HepG2 (cell line): ENCODE data around the gene TNFRSF21. TPM values are rescaled to one million over a fixed set of nuclear protein-coding genes. Genes with fewer than 3 reads are reported as not detected.

Source experiments
- ATAC-seq: fragments of 200-7000 bp; cut with Tn5 transposase; 3 replicates; pipeline ENCODE4 v1.9.1; 2020; ENCODE audit warnings: mild to moderate bottlenecking, moderate library complexity
- BruUV-seq: library from RNA; stranded (reverse); fragments of 400-500 nt; replicated peaks from 2 replicates; lab custom pipeline; 2021; lab: Mats Ljungman, UMichigan
- CTCF ChIA-PET: fragments of 300-600 bp; formaldehyde crosslinking; extraction: SDS; loops from one replicate; lab custom pipeline; 2021; ENCODE audit warnings: low total read pairs, inconsistent platforms, low intra/inter-chr PET ratio; lab: Yijun Ruan, JAX
- POLR2A ChIA-PET: fragments of 350-600 bp; sonication (Branson Sonifier 250); formaldehyde crosslinking; loops from one replicate; lab custom pipeline; 2020; ENCODE audit warnings: antibody characterized with exemption, inconsistent platforms; lab: Yijun Ruan, JAX
- DNase-seq: peaks from one replicate; pipeline ENCODE4 v3.0.0-alpha.2; 2015; ENCODE audit warnings: low spot score
- FAIRE-seq: peaks from 3 replicates; lab custom pipeline; 2011; peaks lifted over from hg19 to GRCh38; lab: Jason Lieb, UNC
- H2AFZ ChIP-seq: one replicate; pipeline ENCODE4 v1.6.1; 2011; ENCODE audit warnings: low read length, inconsistent platforms
- H3K27ac ChIP-seq: fragments of 300-600 bp; 3 replicates; pipeline ENCODE4 v1.8.0; 2011; ENCODE audit warnings: mixed run types, mild to moderate bottlenecking, mixed read lengths, low read length, inconsistent platforms; ENCODE audit not compliant: insufficient read depth; ENCODE audit errors: extremely low read length
- H3K27me3 ChIP-seq, 2 experiments: fragments of 200-600 bp in 1 of 2; 2 replicates in 1 of 2; 3 replicates in 1 of 2; pipeline versions ENCODE4 v1.6.0 to v1.8.0; 2011; ENCODE audit warnings: low read length in 2 of 2, mild to moderate bottlenecking in 2 of 2, moderate library complexity in 2 of 2, inconsistent platforms in 1 of 2; ENCODE audit not compliant: insufficient read depth in 2 of 2, control insufficient read depth in 1 of 2
- H3K36me3 ChIP-seq, 2 experiments: fragments of 200-600 bp in 1 of 2; replicated peaks in 1 of 2; 2 replicates in 1 of 2; 3 replicates in 1 of 2; pipeline versions ENCODE4 v1.5.1 to v1.8.0; 2011; ENCODE audit warnings: low read length in 2 of 2, inconsistent platforms in 1 of 2; ENCODE audit not compliant: insufficient read depth in 2 of 2, control insufficient read depth in 1 of 2
- H3K4me1 ChIP-seq: 2 replicates; pipeline ENCODE4 v1.5.1; 2012; ENCODE audit warnings: low read length, inconsistent platforms; ENCODE audit not compliant: insufficient read depth
- H3K4me2 ChIP-seq: 2 replicates; pipeline ENCODE4 v1.6.0; 2011; ENCODE audit warnings: low read depth, low read length, inconsistent platforms
- H3K4me3 ChIP-seq, 3 experiments: fragments of 200-600 bp in 1 of 3; sonication (generic), shearing (Covaris generic) in 1 of 3; replicated peaks in 1 of 3; 2 replicates each; pipeline ENCODE4 v1.5.1; 2011 to 2016; ENCODE audit warnings: low read length in 3 of 3, inconsistent platforms in 2 of 3, low read depth in 2 of 3, mild to moderate bottlenecking in 2 of 3, control low read depth in 1 of 3, mixed read lengths in 1 of 3; ENCODE audit not compliant: insufficient read depth in 1 of 3
- H3K79me2 ChIP-seq: one replicate; pipeline ENCODE4 v1.6.1; 2011; ENCODE audit warnings: low read length, inconsistent platforms; ENCODE audit not compliant: insufficient read depth
- H3K9ac ChIP-seq: 2 replicates; pipeline ENCODE4 v1.6.0; 2011; ENCODE audit warnings: mild to moderate bottlenecking, low read depth, low read length, inconsistent platforms; ENCODE audit not compliant: insufficient read depth
- H3K9me3 ChIP-seq: 2 replicates; pipeline ENCODE4 v1.5.1; 2012; ENCODE audit warnings: mild to moderate bottlenecking, low read length
- H4K20me1 ChIP-seq: 2 replicates; pipeline ENCODE4 v1.6.0; 2011; ENCODE audit warnings: inconsistent platforms, mild to moderate bottlenecking, low read length, moderate library complexity; ENCODE audit not compliant: insufficient read depth
- HHEX ChIP-seq: IDR thresholded peaks from 2 replicates; pipeline ENCODE4 v1.6.1; 2016; ENCODE audit warnings: control low read depth
- TFAP4 ChIP-seq: sonication (generic); IDR thresholded peaks from 2 replicates; pipeline ENCODE4 v1.6.1; 2016; ENCODE audit warnings: low read depth, borderline replicate concordance
- ZNF562 ChIP-seq: sonication (generic); formaldehyde crosslinking; IDR thresholded peaks from 2 replicates; pipeline ENCODE4 v1.8.0; 2022; ENCODE audit warnings: missing genetic modification reagents, borderline replicate concordance
- ZNF800 ChIP-seq: sonication (generic); formaldehyde crosslinking; IDR thresholded peaks from 2 replicates; pipeline ENCODE4 v1.4.0; 2020; ENCODE audit warnings: missing genetic modification reagents
- ZSCAN5A ChIP-seq: sonication (generic); formaldehyde crosslinking; IDR thresholded peaks from 2 replicates; pipeline ENCODE4 v1.8.0; 2022; ENCODE audit warnings: mild to moderate bottlenecking, missing genetic modification reagents, borderline replicate concordance
- WGBS: methylation state at CpG from one replicate; pipeline ENCODE4 v1.1.6; 2017; ENCODE audit warnings: low lambda C conversion rate; 5-methylcytosine and 5-hydroxymethylcytosine counted together
- in situ Hi-C: cut with HindIII; loops from 2 replicates; pipeline ENCODE4 v1.10.0; 2017; ENCODE audit warnings: low pct_unique_long_range_greater_than_20kb; ENCODE audit not compliant: extremely low pct_ligation_motif_present
- intact Hi-C: fragments of 100-400 bp; cut with micrococcal nuclease; formaldehyde crosslinking; loops from one replicate; pipeline ENCODE4 v1.10.0; 2022; ENCODE audit not compliant: unreplicated experiment
- polyA plus RNA-seq, 8 experiments: library from polyadenylated mRNA; depleted of rRNA in 3 of 8; stranded (reverse) in 7 of 8; unstranded in 1 of 8; fragments of >200 nt; fragmentation: Illumina TruSeq in 4 of 8; extraction: Trizol in 4 of 8; gene quantifications; 2 replicates each; pipeline versions ENCODE4 v1.2.1 to v1.2.3, GENCODE V29; 2011 to 2016; ENCODE audit warnings: low read depth in 4 of 8, missing spikeins in 1 of 8, mixed read lengths in 1 of 8; ENCODE audit not compliant: insufficient read depth in 1 of 8
- total RNA-seq, 5 experiments: library from RNA; depleted of rRNA; stranded (reverse); fragments of >200 nt; fragmentation: Illumina TruSeq; extraction: Trizol; gene quantifications; 2 replicates each; pipeline ENCODE4 v1.2.3, GENCODE V29; 2016; ENCODE audit warnings: low read depth in 1 of 5
- TF ChIP-seq, protein P1 (sequence below): sonication (generic); formaldehyde crosslinking; IDR thresholded peaks from 2 replicates; pipeline ENCODE4 v1.5.0; 2020; ENCODE audit warnings: missing genetic modification reagents, mild to moderate bottlenecking, borderline replicate concordance

TNFRSF21 gene
- total and polyA plus RNA-seq, 2 of the 13 experiments (the other 11 are each of a cell fraction or from before 2014, with no cell fraction given), result 24.8 to 46.3 TPM

DNA sequence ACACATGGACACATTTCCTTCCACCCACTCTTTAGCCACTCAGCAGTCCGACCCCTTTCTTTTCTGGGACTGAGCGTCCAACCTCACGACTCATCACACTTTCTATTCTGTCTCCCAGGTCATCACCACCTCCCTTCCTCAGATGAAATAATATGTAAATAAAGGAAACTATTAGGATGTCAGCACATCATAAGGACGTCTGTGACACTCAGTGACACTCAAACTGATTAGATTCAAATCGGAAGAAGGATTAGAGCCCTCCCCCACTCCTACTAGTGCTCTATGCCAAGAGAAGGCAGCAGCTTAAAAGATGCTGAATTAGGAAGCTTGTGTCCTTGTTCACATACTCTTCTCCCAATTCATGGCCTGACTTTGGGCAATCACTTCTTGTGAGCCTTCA lies 113.6 kb downstream of the TNFRSF21 start:
- Histone ChIP-seq H3K36me3 (no peaks in the 10 kb centered on the region), H3K9ac (no peak overlapping the region), H3K4me3 (no peak overlapping the region), H3K4me2 (no peak overlapping the region), H3K27ac (no peak overlapping the region), H2AFZ (no peak overlapping the region), H3K4me1 (peaks cover 42% of the 10 kb centered on the region), H3K27me3 (no peaks in the 10 kb centered on the region), H3K9me3 (no peaks in the 10 kb centered on the region), H4K20me1 (no peaks in the 10 kb centered on the region), H3K79me2 (no peaks in the 10 kb centered on the region)
- in situ Hi-C loops, result no loop called here
- DNase-seq (no peak), ATAC-seq (no peak), FAIRE-seq (no peak)
- TF ChIP-seq, protein P1, sequence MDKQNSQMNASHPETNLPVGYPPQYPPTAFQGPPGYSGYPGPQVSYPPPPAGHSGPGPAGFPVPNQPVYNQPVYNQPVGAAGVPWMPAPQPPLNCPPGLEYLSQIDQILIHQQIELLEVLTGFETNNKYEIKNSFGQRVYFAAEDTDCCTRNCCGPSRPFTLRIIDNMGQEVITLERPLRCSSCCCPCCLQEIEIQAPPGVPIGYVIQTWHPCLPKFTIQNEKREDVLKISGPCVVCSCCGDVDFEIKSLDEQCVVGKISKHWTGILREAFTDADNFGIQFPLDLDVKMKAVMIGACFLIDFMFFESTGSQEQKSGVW, result no peak
- no peak for TF ChIP-seq ZNF800 (CRISPR knock-in tag)
- TF ChIP-seq ZNF562 (CRISPR knock-in tag), result 0 out of 2 replicates have a peak, but pooled peaks have one; percentile 35
- ChIA-PET POLR2A (no interaction called here), CTCF (no interaction called here)
- no TSS peak for BruUV-seq
- 86% methylated on average over 5 of the region's 5 CpGs for WGBS
- intact Hi-C loops, result no loop called here

DNA sequence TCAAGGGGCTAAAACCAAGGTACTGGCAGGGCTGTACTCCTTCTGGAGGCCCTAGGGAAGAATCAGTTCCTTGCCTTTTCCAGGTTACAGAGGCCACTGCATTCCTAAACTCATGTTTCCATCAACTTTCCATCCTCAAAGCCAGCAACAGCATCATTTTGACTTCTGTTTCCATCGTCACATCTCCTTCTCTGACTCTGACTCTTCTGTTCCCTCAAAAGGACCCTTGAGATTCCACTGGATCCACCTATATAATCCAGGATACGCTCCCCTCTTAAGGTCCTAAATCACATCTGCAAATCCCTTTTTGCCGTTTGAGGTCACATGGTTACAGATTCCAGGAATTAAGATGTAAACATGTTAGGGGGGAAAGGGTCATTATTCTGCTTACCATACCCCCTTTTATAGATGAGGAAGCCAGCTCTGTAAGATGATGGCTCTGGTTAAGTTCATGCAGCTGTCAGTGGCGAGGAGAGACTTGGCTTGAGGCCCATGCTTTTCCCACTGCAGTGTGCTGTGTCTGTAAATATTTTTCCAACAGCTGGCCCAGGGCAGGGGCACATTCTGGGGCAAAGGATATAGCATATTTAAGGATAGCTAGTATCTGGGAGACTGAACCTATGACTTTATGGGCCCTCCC lies 114.6 kb downstream of the TNFRSF21 start:
- peak; percentile 47; the same call in 1 of the 3 replicates for ATAC-seq
- H3K27me3 ChIP-seq, result no peaks in the 10 kb centered on the region
- POLR2A ChIA-PET, result no interaction called here
- BruUV-seq, result no TSS peak
- no peak overlapping the region for H3K27ac ChIP-seq
- H3K79me2 ChIP-seq, result no peaks in the 10 kb centered on the region
- no peak overlapping the region for H3K9ac ChIP-seq
- no peaks in the 10 kb centered on the region for H3K36me3 ChIP-seq
- CTCF ChIA-PET, result no interaction called here
- no peaks in the 10 kb centered on the region for H4K20me1 ChIP-seq
- TF ChIP-seq ZSCAN5A, result 0 out of 2 replicates have a peak, but pooled peaks have one; percentile 24
- no peak for TF ChIP-seq HHEX (CRISPR knock-in tag)
- TF ChIP-seq TFAP4, result peak; percentile 77
- peaks cover 32% of the 10 kb centered on the region for H3K4me1 ChIP-seq
- H2AFZ ChIP-seq, result no peak overlapping the region
- H3K9me3 ChIP-seq, result no peaks in the 10 kb centered on the region
- intact Hi-C loops, result no loop called here
- 80% methylated on average over 4 of the region's 4 CpGs for WGBS
- in situ Hi-C loops, result no loop called here
- H3K4me3 ChIP-seq, result no peak overlapping the region
- no peak for DNase-seq
- H3K4me2 ChIP-seq, result no peak overlapping the region
- FAIRE-seq, result no peak
